Stimulated activated CD4-positive, alpha-beta T cell treated with anti-CD3 and anti-CD28 coated beads, Interleukin-2, amount 100 ng/mL, for 24 hours (primary cell): ENCODE results near the gene DOCK3.
"Not testable (repeated sequence)": the region's sequence is repeated elsewhere in the genome, so short reads cannot be mapped to it uniquely, and the experiment has no call there.

Experiments used
- DNase-seq, 2 donors: peaks; one replicate each; pipeline ENCODE4 v3.0.0-alpha.2; 2020

Gene DOCK3

DNA sequence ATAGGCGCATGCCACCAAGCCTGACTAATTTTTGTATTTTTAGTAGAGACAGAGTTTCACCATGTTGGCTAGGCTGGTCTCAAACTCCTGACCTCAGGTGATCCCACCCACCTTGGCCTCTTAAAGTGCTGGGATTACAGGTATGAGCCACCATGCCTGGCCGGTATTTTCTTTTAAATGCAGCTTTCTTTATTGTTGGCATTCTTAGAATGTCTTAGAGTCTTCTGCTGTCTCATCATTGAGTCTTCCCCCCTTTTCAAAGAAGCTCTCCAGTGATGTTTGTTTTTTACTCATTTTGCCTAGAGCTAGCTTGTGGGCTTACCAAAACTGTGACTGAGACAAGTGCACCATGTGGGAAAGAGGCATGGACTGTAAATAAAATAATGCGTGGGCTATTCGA is 13.9 kb downstream of the DOCK3 start:
- not testable (repeated sequence) for DNase-seq

DNA sequence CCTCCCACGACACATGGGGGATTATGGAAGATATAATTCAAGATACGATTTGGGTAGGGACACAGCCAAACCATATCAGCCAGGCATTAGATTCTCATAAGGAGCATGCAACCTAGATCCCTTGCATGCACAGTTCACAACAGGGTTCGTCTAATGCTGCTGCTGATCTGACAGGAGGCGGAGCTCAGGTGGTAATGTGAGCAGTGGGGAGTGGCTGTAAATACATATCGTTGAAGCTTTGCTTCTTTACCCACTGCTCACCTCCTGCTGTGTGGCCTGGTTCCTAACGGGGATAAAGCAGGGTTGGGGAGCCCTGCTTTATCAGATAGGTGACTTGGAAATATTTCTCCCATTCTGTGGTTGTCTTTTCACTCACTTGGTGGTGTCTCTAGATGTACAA is 14.8 kb downstream of the DOCK3 start:
- DNase-seq: no peak

DNA sequence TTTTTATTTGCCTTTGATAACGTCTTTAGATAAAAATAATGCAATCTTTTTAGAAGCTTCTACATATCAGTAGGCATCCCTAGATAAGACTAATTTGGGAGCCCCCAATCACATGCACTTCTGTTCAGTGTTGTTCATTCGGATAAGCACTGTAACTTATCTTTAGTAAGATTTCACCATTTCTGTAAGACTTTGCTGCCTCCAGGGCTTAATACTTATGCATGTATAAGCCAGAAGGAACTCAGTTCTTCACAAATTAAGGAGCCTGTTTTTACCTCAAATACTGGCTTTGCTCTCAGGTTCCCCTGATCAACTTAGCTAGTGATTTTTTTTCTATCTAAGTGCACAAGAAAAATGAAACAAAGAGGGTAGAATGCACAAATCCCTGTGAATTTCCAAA is 20.3 kb downstream of the DOCK3 start:
- no peak for DNase-seq

DNA sequence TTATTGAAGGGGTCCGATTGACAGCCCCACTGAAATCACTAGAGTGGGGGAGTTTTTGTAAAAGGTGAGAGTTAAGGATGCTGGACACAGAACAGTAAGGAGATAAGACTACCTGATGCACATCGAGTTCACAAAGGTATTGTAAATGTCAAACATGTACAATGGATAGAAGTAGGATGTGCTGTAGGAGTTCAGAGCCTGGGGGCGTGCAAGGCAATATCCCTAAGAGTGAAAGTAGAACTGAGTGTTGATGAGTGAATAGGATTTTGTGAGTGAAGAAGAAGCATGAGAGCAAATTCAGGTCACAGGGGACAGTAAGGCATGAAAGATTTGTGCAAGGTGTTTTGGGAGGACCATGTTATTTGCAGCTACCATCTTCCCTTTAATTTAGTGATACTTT is 21.5 kb downstream of the DOCK3 start:
- no peak for DNase-seq

DNA sequence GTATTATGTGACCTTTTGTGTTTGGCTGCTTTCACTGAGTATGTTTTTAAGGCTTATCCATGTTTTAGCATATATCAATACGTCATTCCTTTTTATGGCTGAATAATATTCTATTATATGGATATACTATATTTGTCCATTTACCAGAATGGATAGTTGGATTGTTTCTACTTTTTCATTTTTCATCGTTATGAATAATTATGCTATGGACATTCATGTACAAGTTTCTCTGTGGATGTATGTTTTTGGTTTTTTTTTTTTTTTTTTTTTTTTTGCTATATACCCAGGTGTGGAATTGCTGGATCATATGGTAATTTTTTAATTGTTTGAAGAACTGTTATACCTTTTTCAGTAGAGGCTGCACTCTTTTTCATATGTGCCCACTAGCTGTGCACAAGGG is 23.5 kb downstream of the DOCK3 start:
- DNase-seq: no peak

DNA sequence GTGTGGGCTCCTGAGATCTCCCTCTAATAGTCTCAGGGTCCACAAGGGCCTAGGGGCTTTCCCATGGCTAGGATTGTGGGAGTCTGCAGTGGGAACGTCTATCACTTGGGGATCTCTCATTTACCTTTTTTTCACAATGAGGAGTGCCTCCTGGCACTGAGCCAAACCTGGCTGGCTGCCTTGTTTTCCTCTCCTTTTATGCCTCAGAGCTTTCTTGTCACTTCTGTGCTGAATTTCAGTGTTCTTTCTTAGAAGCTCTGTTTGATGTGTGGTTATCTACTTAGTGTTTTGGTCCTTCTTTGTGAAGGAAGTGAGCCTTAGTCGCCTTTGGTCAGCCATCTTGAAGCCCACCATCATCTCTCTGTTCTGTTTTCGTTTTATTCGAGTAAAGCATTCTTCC is 33.9 kb downstream of the DOCK3 start:
- DNase-seq: peak in 1 of 2 donors; percentile 13

DNA sequence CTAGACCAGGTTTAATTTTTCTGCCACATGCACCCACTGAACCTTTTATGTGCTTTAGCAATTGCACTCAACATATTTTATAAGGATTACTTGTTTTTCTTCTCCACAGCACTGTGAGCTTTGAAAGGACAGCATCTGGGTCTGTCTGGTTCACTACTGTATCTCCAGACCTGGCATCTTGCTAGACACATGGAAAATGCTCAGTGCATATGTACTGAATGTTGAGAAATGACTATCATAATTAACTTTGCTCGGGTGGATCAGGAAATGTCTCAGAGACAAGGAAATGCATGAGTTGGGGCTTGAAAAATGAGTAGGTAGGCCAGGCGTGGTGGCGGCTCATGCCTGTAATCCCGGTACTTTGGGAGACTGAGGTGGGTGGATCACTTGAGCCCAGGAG is 40.2 kb downstream of the DOCK3 start:
- no peak for DNase-seq

DNA sequence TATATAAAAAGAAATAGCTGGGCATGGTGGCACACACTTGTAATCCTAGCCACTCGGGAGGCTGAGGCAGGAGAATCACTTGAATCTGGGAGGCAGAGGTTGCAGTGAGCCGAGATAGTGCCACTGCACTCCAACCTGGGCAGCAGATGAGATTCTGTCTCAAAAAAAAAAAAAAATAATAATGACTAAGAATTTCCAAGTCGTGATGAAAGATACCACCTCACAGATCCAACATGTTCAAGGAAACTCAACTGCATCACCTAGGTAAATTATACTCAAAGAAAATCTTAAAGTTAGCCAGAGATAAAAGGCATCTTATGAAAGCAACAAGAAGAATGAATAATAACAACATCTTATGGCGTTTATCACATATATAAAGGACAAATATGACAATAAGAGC is 50.1 kb downstream of the DOCK3 start:
- DNase-seq: no peak

DNA sequence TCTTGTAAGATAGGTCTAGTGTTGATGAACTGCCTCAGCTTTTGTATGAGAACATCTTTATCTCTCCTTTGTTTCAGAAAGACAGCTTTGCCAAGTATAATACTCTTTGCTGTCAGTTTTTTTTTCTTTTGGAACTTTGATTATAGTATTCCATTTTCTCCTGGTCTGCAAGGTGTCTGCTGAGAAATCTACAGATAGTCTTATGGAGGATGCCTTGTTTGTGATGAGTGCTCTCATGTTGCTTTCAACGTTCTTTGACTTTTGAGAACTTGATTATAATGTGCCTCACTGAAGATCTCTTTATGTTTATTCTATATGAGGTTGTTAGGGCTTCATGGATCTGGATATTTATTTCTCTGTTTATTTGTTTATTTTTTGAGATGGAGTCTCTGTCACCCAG is 60.3 kb downstream of the DOCK3 start:
- DNase-seq: no peak

DNA sequence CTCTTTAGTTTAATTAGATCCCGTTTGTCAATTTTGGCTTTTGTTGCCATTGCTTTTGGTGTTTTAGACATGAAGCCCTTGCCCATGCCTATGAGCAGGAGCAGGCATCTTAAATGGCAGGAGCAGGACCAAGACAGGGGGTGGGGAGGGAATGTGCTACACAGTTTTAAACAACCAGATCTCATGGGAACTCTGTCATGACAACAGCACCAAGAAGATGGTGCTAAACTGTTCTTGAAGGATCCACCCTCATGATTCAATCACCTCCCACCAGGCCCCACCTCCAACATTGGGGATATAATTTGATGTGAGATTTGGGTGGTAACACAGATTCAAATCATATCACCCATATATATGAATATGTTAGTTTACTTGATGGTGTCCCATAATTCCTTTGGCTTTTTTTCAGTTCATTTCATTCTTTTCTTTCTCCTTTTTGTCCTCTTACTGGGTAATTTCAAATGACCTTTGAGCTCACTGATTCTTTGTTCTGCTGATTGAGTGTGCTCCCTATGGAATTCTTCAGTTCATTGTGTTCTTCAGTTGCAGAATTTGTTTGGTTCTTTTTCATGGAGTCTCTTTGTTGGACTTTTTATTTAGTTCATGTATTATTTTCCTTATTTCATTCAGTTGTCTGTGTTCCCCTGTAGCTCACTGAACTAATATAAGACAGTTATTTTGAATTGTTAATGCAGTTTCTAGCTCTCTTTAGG is 62.6 kb downstream of the DOCK3 start:
- no peak for DNase-seq

DNA sequence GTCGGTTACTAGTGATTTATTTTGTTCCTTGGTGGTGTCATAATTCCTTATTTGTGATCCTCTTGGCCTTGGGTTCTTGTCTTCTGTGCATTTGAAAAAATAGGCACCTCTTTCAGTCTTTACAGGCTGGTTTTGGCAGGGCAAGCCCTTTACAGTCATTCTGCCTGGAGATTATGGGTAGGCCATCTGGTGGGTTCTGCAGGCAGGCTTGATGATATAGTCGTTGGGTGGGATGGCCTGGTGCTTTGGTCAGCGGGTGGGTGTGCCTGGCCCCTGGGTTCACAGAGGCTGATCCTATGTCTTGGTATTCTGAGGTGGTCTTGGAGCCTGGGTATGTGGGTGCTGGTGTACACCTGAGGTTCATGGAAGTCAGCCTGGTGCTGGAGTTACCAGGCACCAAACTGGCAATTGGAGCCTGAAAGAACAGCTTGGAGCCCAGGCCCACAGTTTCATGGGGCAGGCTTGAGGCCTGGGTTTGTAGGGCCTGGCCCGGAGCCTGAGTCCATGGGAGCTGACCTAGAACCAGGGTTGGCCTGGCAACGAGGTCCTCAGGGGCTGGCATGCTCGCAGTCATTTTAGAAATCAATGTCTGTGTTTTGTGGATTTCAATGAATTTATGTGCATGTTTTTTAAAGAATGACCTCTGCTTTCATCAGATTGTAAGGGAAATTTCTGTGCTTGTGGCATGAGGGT is 63.3 kb downstream of the DOCK3 start:
- DNase-seq: no peak

DNA sequence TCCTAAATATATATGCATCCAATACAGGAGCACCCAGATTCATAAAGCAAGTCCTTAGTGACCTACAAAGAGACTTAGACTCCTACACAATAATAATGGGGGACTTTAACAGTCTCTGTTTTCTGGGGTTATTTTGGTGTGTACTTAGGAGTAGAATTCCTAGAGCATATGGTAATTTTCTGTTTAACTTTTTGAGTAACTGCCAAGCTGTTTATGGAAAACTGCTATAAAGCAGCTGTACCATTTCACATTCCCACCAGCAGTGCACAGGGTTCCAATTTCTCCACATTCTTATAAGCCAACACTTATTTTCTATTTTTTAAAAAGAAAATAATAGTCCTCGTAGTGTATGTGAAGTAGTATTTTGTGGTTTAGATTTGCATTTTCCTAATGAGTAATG is 68.9 kb downstream of the DOCK3 start:
- no peak for DNase-seq

DNA sequence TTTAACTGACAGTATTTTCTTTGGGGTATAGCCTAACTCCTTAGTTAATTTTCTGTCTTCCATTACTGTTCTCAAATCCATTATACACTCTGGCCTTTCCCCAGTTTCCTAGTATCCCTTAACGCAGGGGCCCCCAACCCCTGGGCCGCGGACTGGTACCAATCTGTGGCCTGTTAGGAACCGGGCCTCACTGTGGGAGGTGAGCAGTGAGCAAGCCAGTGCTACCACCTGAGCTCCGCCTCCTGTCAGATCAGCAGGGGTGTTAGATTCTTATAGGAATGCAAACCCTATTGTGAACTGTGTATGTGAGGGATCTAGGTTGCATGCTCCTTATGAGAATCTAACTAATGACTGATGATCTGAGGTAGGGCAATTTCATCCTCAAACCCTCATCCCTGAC is 75.1 kb downstream of the DOCK3 start:
- DNase-seq: no peak

DNA sequence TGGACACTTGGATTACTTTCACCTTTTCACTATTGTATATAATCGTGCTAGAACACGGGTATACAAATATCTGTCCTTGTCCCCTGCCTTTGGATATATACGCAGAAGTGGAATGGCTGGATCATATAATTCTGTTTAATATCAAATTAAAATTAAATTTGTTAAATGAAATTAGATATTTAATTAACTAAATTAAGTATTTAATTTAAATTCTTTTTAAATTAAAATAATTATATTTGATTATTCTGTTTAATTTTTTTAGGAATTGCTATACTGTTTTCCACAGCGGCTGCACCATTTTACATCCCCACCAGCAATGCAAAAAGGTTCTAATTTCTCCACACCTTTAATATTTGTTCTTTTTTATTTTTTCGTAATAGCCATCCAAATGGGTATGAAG is 84.3 kb downstream of the DOCK3 start:
- DNase-seq: no peak

DNA sequence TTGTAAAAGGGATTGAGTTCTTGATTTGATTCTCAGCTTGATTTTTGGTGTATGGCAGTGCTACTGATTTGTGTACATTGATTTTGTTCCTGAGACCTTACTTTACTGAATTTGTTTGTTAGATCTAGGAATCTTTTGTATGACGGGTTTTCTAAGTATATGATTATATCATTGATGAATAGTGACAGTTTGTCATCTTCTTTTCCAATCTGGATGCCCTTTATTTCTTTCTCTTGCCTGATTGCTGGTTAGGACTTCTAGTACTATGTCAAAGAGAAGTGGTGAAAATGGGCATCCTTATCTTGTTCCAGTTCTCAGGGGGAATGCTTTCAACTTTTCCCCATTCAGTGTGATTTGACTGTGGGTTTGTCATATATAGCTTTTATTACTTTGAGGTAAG is 103.0 kb downstream of the DOCK3 start:
- no peak for DNase-seq

DNA sequence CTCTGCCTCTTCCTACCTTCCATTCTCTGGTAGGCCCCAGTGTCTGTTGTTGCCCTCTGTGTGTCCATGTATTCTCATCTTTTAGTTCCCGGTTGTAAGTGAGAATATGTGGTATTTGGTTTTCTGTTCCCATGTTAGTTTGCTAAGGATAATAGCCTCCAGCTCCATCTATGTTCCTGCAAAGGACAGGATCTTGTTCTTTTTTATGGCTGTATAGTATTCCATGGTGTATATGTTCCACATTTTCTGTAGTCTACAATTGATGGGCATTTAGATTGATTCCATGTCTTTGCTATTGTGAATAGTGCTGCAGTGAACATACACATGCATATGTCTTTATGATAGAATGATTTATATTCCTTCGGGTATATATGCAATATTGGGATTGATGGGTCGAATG is 107.0 kb downstream of the DOCK3 start:
- DNase-seq: not testable (repeated sequence)

DNA sequence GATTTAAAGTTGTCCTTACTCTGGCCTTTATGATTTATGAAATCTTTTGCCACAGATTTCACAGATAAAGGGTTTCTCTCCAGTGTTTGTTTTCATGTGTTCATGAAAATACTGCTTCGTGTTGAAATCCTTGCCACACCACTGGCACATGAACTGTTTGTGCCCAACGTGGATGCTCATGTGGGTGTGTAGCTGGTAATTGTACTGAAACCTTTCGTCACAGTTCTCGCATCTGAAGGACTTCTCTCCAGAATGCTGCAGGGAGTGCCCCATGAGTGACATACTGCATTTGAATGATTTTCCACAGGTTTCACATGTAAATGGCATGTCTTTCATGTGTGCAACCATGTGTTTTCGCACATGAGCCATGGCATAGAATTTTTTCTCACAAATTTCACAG is 111.9 kb downstream of the DOCK3 start:
- DNase-seq: no peak

DNA sequence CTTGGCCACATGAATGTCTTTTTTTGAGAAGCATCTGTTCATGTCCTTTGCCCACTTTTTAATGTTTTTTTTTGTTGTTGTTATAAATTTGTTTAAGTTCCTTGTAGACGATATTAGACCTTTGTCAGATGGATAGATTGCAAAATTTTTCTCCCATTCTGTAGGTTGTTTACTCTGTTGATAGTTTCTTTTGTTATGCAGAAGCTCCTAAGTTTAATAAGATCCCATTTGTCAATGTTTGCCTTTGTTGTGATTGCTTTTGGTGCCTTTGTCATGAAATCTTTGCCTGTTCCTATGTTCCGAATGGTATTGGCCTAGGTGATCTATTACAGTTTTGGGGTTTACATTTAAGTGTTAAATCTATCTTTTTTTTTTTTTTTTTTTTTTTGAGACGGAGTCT is 116.2 kb downstream of the DOCK3 start:
- not testable (repeated sequence) for DNase-seq

DNA sequence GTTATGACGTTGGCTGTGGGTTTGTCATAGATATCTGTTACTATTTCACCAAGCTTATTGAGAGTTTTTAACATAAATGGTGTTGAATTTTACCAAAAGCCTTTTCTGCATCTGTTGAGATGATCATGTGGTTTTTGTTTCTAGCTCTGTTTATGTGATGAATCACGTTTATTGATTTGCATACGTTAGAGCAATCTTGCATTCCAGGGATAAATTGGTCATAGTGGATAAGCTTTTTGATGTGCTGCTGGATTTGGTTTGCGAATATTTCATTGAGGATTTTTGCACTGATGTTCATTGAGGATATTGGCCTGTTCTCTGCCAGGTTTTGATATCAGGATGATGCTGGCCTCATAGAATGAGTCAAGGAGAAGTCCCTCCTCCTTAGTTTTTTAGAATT is 117.8 kb downstream of the DOCK3 start:
- DNase-seq: no peak

DNA sequence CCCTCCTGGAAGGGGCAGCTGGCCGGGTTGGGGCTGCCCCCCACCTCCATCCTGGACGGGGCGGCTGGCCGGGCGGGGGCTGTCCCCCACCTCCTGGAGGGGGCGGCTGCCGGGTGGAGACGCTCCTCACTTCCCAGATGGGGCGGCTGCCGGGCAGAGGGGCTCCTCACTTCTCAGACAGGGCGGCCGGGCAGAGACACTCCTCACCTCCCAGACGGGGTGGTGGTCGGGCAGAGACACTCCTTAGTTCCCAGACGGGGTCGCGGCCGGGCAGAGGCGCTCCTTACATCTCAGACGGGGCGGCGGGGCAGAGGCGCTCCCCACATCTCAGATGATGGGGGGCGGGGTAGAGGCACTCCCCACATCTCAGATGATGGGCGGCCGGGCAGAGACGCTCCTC is 129.1 kb downstream of the DOCK3 start:
- DNase-seq: not testable (repeated sequence)

DNA sequence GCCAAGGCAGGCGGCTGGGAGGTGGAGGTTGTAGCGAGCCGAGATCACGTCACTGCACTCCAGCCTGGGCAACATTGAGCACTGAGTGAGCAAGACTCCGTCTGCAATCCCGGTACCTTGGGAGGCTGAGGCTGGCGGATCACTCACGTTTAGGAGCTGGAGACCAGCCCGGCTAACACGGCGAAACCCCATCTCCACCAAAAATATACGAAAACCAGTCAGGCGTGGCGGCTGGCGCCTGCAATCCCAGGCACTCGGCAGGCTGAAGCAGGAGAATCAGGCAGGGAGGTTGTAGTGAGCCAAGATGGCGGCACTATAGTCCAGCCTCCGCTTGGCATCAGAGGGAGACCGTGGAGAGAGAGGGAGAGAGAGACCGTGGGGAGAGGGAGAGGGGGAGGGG is 129.6 kb downstream of the DOCK3 start:
- DNase-seq: not testable (repeated sequence)

DNA sequence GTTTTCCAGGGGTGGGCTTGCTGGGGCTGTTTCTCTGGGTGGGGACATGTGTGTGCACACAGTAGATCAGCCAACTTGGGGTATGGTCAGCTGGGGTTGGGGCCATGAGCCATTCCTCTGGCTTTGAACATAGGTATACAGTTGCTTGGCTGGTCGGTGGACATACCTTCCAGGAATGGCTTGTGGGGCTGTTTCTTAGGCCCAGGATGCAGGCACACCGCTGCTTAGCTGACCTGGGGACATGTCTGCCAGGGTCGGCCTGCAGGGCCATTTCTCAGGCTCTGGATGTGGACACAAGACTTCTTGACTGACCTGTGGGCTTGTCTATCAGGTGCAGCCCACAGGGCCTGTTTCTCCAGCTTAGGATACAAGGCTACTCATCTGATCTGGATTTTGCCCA is 130.6 kb downstream of the DOCK3 start:
- DNase-seq: no peak

DNA sequence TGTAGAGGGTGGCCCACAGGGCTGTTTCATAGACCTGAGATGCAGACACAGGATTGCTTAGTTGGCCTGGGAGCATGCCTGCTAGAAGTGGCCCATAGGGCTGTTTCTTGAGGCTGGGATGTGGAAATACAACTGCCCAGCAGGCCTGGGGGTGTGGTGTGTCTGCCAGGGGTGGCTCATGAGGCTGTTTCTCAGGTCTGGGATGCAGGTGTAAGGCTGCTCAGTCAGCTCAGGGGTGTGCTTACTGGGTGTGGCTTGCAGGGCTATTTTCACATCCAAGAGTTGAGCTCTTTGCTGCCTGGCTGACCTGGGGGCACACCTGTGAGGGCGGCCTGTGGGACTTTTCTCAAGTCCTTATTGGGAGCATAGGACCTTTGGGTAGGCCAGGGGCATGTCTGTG is 131.3 kb downstream of the DOCK3 start:
- DNase-seq: no peak

DNA sequence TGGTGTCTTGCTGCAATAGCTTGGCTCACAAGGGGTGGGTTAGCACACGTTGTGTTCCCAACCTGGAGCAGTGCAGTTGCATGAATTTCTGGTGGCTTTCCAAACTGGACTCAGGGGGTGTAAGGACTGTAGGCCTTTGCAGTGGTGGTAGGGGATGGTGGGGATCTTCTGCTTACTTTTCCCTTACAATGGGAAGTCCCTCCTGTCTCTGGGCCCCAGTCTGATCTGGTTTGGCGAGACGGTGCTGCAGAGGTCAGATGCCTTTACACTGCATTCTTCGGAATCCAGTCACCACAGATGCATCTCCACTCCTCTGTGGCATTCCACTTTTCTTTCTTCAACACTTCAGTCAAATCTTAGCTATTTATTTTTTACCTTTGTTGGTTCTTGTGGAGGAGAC is 132.1 kb downstream of the DOCK3 start:
- no peak for DNase-seq

DNA sequence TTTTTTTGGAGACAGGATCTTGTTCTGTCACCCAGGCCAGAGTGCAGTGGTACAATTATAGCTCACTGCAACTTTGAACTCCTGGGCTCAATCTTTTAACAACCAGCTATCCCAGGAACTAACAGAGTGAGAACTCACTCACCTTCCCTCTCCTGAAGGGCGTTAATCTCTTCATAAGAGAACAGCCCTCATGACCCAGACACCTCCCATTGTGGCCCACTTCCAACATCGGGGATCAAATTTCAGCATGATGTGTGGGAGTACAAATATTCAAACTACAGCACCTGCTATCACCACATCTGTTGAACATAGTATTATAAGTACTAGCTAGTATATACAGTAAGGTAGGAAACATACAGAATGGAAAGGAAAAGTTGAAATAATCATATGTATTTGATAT is 132.5 kb downstream of the DOCK3 start:
- DNase-seq: no peak
